HepG2 (cell line): ENCODE data around the gene MAPKAPK3. TPM values are rescaled to one million over a fixed set of nuclear protein-coding genes. Genes with fewer than 3 reads are reported as not detected.

Source experiments
- ARID3A ChIP-seq: IDR thresholded peaks from 2 replicates; pipeline ENCODE4 v1.6.1; 2012; ENCODE audit warnings: low read depth, low read length, improper control_type of control experiment
- BRCA1 ChIP-seq: sonication (generic); formaldehyde crosslinking; IDR thresholded peaks from 2 replicates; pipeline ENCODE4 v1.4.0; 2020; ENCODE audit warnings: missing genetic modification reagents
- CREB1 ChIP-seq, 2 experiments: fragments of 450-650 bp in 1 of 2; IDR thresholded peaks; 2 replicates each; pipeline ENCODE4 v1.6.1; 2016 to 2017; ENCODE audit warnings: control low read depth in 1 of 2, mild to moderate bottlenecking in 1 of 2, missing compliant biosample characterization in 1 of 2, missing genetic modification characterization in 1 of 2
- GRHL1 ChIP-seq: sonication (generic); formaldehyde crosslinking; conservative IDR thresholded peaks from 2 replicates; pipeline ENCODE4 v1.8.0; 2022; ENCODE audit warnings: missing genetic modification reagents
- IKZF1 ChIP-seq: fragments of 450-650 bp; IDR thresholded peaks from 2 replicates; pipeline ENCODE4 v1.7.1; 2016
- KLF16 ChIP-seq, 2 experiments: sonication (generic) in 1 of 2; formaldehyde crosslinking in 1 of 2; IDR thresholded peaks; 2 replicates each; pipeline versions ENCODE4 v1.6.1 to v1.8.0; 2016 to 2023; ENCODE audit warnings: missing genetic modification reagents in 2 of 2, missing compliant biosample characterization in 1 of 2
- MAZ ChIP-seq, 2 experiments: sonication (generic) in 1 of 2; formaldehyde crosslinking in 1 of 2; IDR thresholded peaks; 2 replicates each; pipeline versions ENCODE4 v1.5.0 to v1.6.1; 2012 to 2020; ENCODE audit warnings: low read depth in 2 of 2, mild to moderate bottlenecking in 2 of 2, borderline replicate concordance in 1 of 2, improper control_type of control experiment in 1 of 2, low read length in 1 of 2, missing genetic modification reagents in 1 of 2, moderate library complexity in 1 of 2
- MED1 ChIP-seq: sonication (generic); formaldehyde crosslinking; IDR thresholded peaks from 2 replicates; pipeline ENCODE4 v1.4.0; 2020; ENCODE audit warnings: missing genetic modification reagents
- MTF2 ChIP-seq: sonication (generic); formaldehyde crosslinking; IDR thresholded peaks from 2 replicates; pipeline ENCODE4 v1.5.0; 2020; ENCODE audit warnings: missing genetic modification reagents, borderline replicate concordance
- NFE2L1 ChIP-seq: sonication (generic); formaldehyde crosslinking; IDR thresholded peaks from 2 replicates; pipeline ENCODE4 v1.4.0; 2020; ENCODE audit warnings: missing genetic modification reagents, mild to moderate bottlenecking, borderline replicate concordance
- NKX3-1 ChIP-seq: sonication (generic); formaldehyde crosslinking; IDR thresholded peaks from 2 replicates; pipeline ENCODE4 v1.5.0; 2020; ENCODE audit warnings: missing genetic modification reagents
- PBX3 ChIP-seq: sonication (generic); formaldehyde crosslinking; IDR thresholded peaks from 2 replicates; pipeline ENCODE4 v1.8.1; 2023; ENCODE audit warnings: missing genetic modification reagents, inconsistent platforms, borderline replicate concordance
- SNAI1 ChIP-seq: sonication (generic); formaldehyde crosslinking; IDR thresholded peaks from 2 replicates; pipeline ENCODE4 v1.5.0; 2020; ENCODE audit warnings: mild to moderate bottlenecking, missing genetic modification reagents, borderline replicate concordance
- STAT5B ChIP-seq: sonication (generic); formaldehyde crosslinking; IDR thresholded peaks from 2 replicates; pipeline ENCODE4 v1.4.0; 2020; ENCODE audit warnings: missing genetic modification reagents
- TFAP4 ChIP-seq: sonication (generic); IDR thresholded peaks from 2 replicates; pipeline ENCODE4 v1.6.1; 2016; ENCODE audit warnings: low read depth, borderline replicate concordance
- YEATS4 ChIP-seq: sonication (generic); formaldehyde crosslinking; IDR thresholded peaks from 2 replicates; pipeline ENCODE4 v1.4.0; 2020; ENCODE audit warnings: missing genetic modification reagents, borderline replicate concordance
- ZFP82 ChIP-seq: sonication (generic); formaldehyde crosslinking; IDR thresholded peaks from 2 replicates; pipeline ENCODE4 v1.5.1; 2020; ENCODE audit warnings: mild to moderate bottlenecking, missing genetic modification reagents, borderline replicate concordance
- ZNF124 ChIP-seq: sonication (generic); formaldehyde crosslinking; IDR thresholded peaks from 2 replicates; pipeline ENCODE4 v1.4.0; 2020; ENCODE audit warnings: missing genetic modification reagents
- ZNF432 ChIP-seq: sonication (generic); formaldehyde crosslinking; IDR thresholded peaks from 2 replicates; pipeline ENCODE4 v1.5.0; 2020; ENCODE audit warnings: missing genetic modification reagents, mild to moderate bottlenecking, borderline replicate concordance
- ZNF775 ChIP-seq: sonication (generic); formaldehyde crosslinking; IDR thresholded peaks from 2 replicates; pipeline ENCODE4 v1.4.0; 2020; ENCODE audit warnings: missing genetic modification reagents, mild to moderate bottlenecking, moderate library complexity, borderline replicate concordance
- ZNF800 ChIP-seq: sonication (generic); formaldehyde crosslinking; IDR thresholded peaks from 2 replicates; pipeline ENCODE4 v1.4.0; 2020; ENCODE audit warnings: missing genetic modification reagents
- polyA plus RNA-seq, 8 experiments: library from polyadenylated mRNA; depleted of rRNA in 3 of 8; stranded (reverse) in 7 of 8; unstranded in 1 of 8; fragments of >200 nt; fragmentation: Illumina TruSeq in 4 of 8; extraction: Trizol in 4 of 8; gene quantifications; 2 replicates each; pipeline versions ENCODE4 v1.2.1 to v1.2.3, GENCODE V29; 2011 to 2016; ENCODE audit warnings: low read depth in 4 of 8, missing spikeins in 1 of 8, mixed read lengths in 1 of 8; ENCODE audit not compliant: insufficient read depth in 1 of 8
- total RNA-seq, 5 experiments: library from RNA; depleted of rRNA; stranded (reverse); fragments of >200 nt; fragmentation: Illumina TruSeq; extraction: Trizol; gene quantifications; 2 replicates each; pipeline ENCODE4 v1.2.3, GENCODE V29; 2016; ENCODE audit warnings: low read depth in 1 of 5

MAPKAPK3 gene
- total and polyA plus RNA-seq, 2 of the 13 experiments (the other 11 are each of a cell fraction or from before 2014, with no cell fraction given) = 39.9 to 41.2 TPM

- TF ChIP-seq ZFP82 (CRISPR knock-in tag) (no peak), IKZF1 (no peak), CREB1 (IDR thresholded peaks at IDR 0.05) (no peak), CREB1 (CRISPR knock-in tag; IDR thresholded peaks at IDR 0.05) (peak; percentile 66), GRHL1 (CRISPR knock-in tag) (no peak), ZNF124 (CRISPR knock-in tag) (0 out of 2 replicates have a peak, but pooled peaks have one; percentile 23), KLF16 (CRISPR knock-in tag; IDR thresholded peaks at IDR 0.05) (peak in 1 of 2 experiments; percentile 27; a peak in 1 of 4 replicates), ZNF800 (CRISPR knock-in tag) (no peak), ZNF775 (0 out of 2 replicates have a peak, but pooled peaks have one; percentile 16), TFAP4 (peak; percentile 47; the same call in 1 of the 2 replicates), STAT5B (CRISPR knock-in tag) (no peak), ARID3A (peak; percentile 90), YEATS4 (CRISPR knock-in tag) (0 out of 2 replicates have a peak, but pooled peaks have one; percentile 10), NFE2L1 (CRISPR knock-in tag) (no peak), MTF2 (CRISPR knock-in tag) (no peak), BRCA1 (CRISPR knock-in tag) (no peak), MAZ (IDR thresholded peaks at IDR 0.05; ENCODE audit: borderline replicate concordance, low read depth, low read length) (no peak), MAZ (CRISPR knock-in tag; IDR thresholded peaks at IDR 0.05; ENCODE audit: low read depth) (peak; percentile 22; the same call in 1 of the 2 replicates), SNAI1 (CRISPR knock-in tag) (no peak), ZNF432 (CRISPR knock-in tag) (no peak), NKX3-1 (CRISPR knock-in tag) (0 out of 2 replicates have a peak, but pooled peaks have one; percentile 42), PBX3 (CRISPR knock-in tag) (peak; percentile 75; the same call in 1 of the 2 replicates), MED1 (CRISPR knock-in tag) (peak; percentile 71)
Observed at GRCh38 chr3:50588759-50589433, 28.1 kb upstream of the MAPKAPK3 start (continued).
